ENCODE measurements around the gene CALD1. TPM values are rescaled to one million over a fixed set of nuclear protein-coding genes. Genes with fewer than 3 reads are reported as not detected.

Gene CALD1
- total and polyA plus RNA-seq, 11 donors = 89.6 to 186 (median 125) TPM

DNA sequence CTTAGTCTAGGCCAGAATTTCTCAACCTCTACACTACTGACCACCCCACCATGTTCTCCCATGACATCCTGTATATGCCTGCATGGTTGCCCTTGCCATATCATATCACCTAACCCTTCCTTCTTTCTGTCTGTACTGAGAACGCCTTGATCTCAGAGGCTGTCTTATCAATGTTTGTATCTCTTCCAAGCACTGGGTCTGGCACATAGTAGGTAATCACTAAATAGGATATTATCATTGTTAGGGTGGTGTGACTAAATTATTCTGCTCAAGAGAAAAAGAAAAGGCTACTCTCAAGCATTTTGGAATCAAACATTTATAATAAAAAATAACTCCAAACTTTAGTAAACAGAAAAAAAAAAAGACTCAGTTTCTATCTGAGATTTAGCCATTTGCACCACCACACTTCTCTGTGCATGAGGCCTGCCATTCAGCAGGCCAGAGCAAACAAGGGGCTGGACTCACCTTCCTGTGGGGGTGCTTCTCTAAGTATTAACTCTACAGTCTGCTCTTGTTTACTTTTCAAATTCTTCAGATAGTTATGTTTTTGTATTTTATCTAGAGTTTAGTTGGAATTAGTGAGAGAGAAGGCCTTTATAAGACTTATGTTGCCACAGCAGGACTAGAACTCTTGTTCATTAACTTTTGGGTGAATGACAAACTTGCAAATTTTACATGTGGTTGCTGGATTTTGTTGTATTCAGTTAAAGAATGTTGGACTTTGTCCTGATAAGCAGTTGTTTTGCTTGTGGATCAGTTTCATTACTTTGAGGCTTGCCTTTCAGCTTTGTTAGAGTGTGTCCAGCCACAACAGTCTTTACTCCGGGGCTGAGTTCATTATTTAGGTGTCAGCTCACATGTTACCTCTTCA lies 212.3 kb downstream of the CALD1 start:
- Histone ChIP-seq H3K4me3 (no peak overlapping the region), H3K27ac (peak overlapping the region in 4 of 12 donors; percentile 7 to 44 (median 26)), H3K27me3 (no peaks in the 10 kb centered on the region), H3K4me1 (peaks cover 0 to 55% (median 21%) of the 10 kb centered on the region in 12 donors), H3K36me3 (peaks cover 0 to 54% (median 31%) of the 10 kb centered on the region in 9 donors), H3K9me3 (no peaks in the 10 kb centered on the region)
- DNase-seq (no peak), ATAC-seq (no peak)
- intact Hi-C loops (cut with DNase I) = loop anchor here in 1 of 10 donors (5.0 kb wide), 1 partner anchor 151 kb away; no protein-coding TSS in a partner anchor
- 70 to 84% (median 72%) methylated on average over 2 of the region's 2 CpGs for WGBS, 4 donors
- TF ChIP-seq CTCF (IDR thresholded peaks at IDR 0.05) = no peak

DNA sequence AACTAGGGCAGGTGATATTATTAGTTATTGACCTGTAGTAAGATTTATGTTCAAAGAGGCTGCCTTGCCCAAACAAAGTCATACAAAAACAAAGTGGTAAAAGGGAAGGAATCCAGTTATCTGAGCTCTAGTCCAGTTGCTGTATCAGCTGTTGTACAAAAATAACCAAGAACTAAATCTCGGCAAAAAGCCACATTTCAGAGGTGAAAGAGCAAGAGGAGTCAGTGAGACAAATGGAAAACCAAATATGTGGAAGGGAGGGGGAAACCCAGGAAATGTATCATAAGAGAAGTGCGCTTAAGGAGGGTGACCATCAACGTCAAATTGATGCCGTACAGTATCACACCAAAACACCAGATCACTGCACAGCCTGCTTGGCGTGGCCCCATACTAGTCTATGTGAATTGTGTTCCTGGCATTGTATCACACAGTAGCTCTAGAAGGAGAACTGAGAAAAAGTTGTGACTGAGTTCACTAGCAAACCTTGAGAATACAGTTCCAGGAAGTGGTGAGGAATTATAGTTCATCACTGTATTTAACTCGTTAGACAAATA lies 213.3 kb downstream of the CALD1 start:
- intact Hi-C loops (cut with DNase I) = loop anchor here in 1 of 10 donors (5.0 kb wide), 1 partner anchor 150 kb away; no protein-coding TSS in a partner anchor
- TF ChIP-seq CTCF (IDR thresholded peaks at IDR 0.05) (no peak), POLR2A (IDR thresholded peaks at IDR 0.05) (no peak)
- peak in 2 of 4 donors; percentile 47 to 82 for ATAC-seq
- Histone ChIP-seq H3K36me3 (peaks cover 0 to 64% (median 31%) of the 10 kb centered on the region in 9 donors), H3K9me3 (no peaks in the 10 kb centered on the region), H3K27ac (peak overlapping the region in 4 of 12 donors; percentile 10 to 47 (median 37)), H3K4me1 (peaks cover 0 to 50% (median 18%) of the 10 kb centered on the region in 12 donors), H3K4me3 (no peak overlapping the region), H3K27me3 (no peaks in the 10 kb centered on the region)
- DNase-seq = no peak
- 63 to 78% (median 75%) methylated on average over 6 of the region's 6 CpGs for WGBS, 4 donors

DNA sequence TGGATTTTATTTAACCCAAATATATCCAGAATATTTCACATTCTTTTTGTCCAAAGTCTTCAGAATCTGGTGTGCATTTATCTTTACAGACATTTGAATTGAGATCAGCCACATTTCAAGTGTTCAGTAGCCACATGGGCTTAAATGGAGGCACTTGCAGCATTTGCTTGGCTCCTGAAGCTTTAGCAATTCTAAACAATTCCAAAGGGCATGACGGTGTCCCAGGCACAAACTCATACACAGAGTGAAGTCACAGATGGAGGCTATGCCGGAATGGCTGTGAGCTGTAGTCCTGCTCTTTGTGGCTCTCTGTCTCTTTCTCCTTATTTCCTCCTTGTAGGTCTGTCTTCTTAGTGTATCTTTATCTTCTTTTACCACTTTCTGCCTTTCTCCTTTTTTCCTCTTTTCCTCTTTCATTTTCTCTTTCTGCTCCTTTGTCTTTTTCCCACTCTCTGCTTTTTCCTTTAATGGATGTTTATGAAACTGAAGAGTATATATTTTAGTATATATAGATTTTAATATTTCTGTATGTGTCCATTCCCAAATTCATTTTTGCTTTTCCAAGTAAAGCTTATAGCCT lies 214.5 kb downstream of the CALD1 start:
- no peaks in the 10 kb centered on the region for H3K27me3 ChIP-seq
- intact Hi-C loops (cut with DNase I) = loop anchor here in 1 of 10 donors (5.0 kb wide), 1 partner anchor 148 kb away; no protein-coding TSS in a partner anchor
- no peak for TF ChIP-seq CTCF (IDR thresholded peaks at IDR 0.05)
- no peak for TF ChIP-seq POLR2A (IDR thresholded peaks at IDR 0.05)
- no peak for ATAC-seq
- H3K4me3 ChIP-seq = no peak overlapping the region
- WGBS, 4 donors = 92 to 97% (median 93%) methylated on average over 2 of the region's 2 CpGs
- H3K4me1 ChIP-seq = peaks cover 0 to 40% (median 12%) of the 10 kb centered on the region in 12 donors
- H3K9me3 ChIP-seq = no peaks in the 10 kb centered on the region
- peaks cover 0 to 67% (median 31%) of the 10 kb centered on the region in 9 donors for H3K36me3 ChIP-seq
- H3K27ac ChIP-seq = no peak overlapping the region
- no peak for DNase-seq
